ENCODE measurements around the gene ECE1.
"Not testable (repeated sequence)": the region's sequence is repeated elsewhere in the genome, so short reads cannot be mapped to it uniquely, and the experiment has no call there.

- not testable (repeated sequence) for TF ChIP-seq CTCF, POLR2A (IDR thresholded peaks at IDR 0.05)
Observed at GRCh38 chr1:21170837-21171236, 119.4 kb downstream of the ECE1 start.
